Kidney glomerular epithelial cell (primary cell): ENCODE data around the gene LRR1.
"Not testable (repeated sequence)": the region's sequence is repeated elsewhere in the genome, so short reads cannot be mapped to it uniquely, and the experiment has no call there.

Experiments
- DNase-seq: peaks from one replicate; lab custom pipeline; 2025; lab: John Stamatoyannopoulos, UW

The LRR1 gene

DNA sequence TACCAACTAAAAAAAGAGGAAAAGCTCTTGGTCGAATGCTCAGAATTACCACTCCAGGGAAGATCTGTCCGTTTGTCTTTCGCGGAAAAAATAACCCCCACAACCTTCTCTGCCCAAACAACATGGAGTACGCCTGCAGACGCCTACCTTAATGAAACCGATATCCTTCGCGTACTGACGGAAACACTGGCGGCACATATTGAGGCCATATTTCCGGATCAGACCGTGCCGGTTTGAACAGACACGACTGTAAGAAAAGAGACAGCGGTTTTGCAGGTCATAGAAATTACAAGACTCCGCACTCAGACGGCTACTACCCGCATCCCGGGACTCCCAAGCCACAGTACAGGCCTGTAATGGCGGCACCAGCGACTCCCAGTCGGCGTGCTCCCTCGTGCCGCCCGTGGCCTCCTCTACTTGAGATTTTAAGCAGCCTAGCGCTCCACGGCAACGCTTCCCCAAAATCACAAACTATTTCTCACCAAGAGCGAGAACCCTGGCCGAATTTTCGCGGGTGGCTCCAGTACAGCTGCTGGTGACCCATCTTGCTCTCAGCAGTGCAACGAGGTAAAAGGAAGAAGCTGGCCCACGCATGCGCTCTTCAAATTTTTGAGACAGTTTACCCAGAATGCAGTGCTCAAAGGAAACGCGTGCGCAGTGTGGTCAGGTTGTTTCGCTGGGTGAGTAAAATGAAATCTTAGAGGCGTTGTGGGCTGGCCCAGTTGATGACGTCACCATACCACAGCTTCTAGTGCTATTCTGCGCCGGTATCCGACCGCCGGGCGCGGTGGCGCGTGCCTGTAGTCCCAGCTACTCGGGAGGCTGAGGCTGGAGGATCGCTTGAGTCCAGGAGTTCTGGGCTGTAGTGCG is 12.7 kb upstream of the LRR1 start, which contains the start of gene RPS29:
TSS of gene RPS29 (minus strand) at position 578 of the 870 bp plus-strand sequence. CDS start at position 544, 34 bp downstream.
- peak; percentile 98 for DNase-seq

- DNase-seq, result peak; percentile 84
Observed at GRCh38 chr14:49586673-49587460, 11.9 kb upstream of the LRR1 start.

DNA sequence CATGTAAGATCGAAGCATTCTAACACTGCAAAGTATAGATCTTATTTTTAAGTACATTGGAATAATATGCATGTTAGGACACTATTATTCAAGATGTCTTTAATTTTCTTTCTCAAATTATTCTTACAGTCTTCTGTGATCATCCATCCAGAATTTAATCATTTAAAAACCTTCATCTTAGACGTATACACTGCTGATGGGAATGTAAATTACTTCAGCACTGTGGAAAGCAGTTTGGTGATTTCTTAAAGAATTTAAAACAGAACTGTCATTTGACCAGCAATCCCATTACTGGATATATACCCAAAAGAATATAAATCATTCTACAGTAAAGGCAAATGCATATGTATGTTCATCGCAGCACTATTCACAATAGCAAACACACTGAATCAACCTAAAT is 9.4 kb upstream of the LRR1 start:
- no peak for DNase-seq

DNA sequence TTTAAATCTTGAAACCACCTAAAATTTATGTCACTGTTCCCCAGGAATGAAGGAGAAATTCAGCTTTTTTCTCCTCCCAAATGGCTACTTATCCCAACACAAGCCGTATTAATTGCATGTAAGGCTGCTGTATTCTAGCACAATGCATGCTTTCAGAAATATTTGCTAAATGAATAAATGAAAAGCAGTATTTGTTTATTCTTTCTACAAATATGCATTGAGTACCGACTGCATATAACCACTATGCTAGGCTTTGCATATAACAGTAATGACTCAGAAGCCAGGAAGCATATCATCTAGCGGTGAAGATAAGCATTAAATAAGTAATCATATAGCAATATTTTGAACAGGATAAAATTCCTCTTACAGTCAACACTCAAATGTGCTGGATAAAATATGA is 5.7 kb upstream of the LRR1 start:
- no peak for DNase-seq

- peak; percentile 29 for DNase-seq
Observed at GRCh38 chr14:49594347-49595091, 4.2 kb upstream of the LRR1 start.

GRCh38 chr14:49598189-49598484 is 603 bp upstream of the LRR1 start:
- no peak for DNase-seq

DNA sequence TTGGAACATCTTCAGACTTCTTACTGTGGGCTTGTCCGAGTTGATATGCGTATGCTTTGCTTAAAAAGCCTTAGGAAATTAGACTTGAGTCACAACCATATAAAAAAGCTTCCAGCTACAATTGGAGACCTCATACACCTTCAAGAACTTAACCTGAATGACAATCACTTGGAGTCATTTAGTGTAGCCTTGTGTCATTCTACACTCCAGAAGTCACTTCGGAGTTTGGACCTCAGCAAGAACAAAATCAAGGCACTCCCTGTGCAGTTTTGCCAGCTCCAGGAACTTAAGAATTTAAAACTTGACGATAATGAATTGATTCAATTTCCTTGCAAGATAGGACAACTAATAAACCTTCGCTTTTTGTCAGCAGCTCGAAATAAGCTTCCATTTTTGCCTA is 8.8 kb downstream of the LRR1 start:
- DNase-seq, result no peak

DNA sequence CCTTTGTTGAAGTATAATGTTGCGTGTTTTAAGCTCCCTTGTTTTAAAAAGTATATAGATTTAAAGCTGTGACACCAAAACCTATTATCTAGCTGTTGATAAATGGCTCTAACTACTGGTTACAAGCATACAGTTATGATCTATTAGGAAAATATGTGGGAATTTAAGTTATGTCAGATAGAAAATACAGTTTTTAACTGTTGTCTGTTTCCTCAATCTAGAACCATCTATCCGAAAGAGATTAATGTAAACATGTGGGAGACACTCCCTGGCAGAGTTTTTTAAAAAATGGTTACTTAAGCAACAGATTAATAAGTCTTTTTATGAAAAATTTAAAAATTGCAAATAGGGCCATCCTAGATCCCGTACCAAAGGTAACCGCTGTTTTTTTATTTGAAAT is 13.5 kb downstream of the LRR1 start:
- DNase-seq, result no peak

DNA sequence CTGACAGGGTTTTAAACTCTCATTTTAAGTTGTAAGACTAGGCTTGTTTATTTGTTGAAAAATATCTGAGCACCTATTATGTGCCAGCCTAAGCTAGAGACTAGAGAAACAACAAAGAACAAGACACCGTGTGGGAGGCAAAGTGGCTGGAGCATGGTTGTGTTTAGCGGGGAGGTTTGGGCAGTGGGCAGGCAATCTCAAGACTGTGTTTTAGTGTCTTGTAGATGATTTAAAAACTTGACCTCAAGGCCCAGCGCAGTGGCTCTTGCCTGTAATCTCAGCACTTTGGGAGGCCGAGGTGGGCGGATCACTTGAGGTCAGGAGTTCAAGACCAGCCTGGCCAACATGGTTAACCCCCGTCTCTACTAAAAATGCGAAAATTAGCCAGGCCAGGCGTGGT is 13.9 kb downstream of the LRR1 start:
- DNase-seq, result no peak

- no peak for DNase-seq
Observed at GRCh38 chr14:49614196-49614595, 15.5 kb downstream of the LRR1 start.

- no peak for DNase-seq
Observed at GRCh38 chr14:49615776-49616175, 17.0 kb downstream of the LRR1 start.

- DNase-seq, result no peak
Observed at GRCh38 chr14:49617852-49618519, 19.2 kb downstream of the LRR1 start.

DNA sequence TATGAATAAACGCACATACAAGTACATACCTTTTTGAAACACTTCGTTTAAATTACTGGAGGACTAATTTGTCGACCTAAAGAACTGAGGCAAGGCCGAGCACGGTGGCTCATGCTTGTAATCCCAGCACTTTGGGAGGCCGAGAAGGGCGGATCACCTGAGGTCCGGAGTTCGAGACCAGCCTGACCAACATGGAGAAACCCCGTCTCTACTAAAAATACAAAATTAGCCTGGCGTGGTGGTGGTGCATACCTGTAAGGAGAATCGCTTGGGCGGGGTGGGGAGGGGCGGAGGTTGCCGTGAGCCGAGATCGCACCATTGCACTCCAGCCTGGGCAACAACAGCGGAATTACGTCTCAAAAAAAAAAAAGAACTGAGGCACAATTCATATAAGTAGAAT is 20.5 kb downstream of the LRR1 start:
- DNase-seq, result not testable (repeated sequence)

- no peak for DNase-seq
Observed at GRCh38 chr14:49619730-49620129, 21.0 kb downstream of the LRR1 start.

DNA sequence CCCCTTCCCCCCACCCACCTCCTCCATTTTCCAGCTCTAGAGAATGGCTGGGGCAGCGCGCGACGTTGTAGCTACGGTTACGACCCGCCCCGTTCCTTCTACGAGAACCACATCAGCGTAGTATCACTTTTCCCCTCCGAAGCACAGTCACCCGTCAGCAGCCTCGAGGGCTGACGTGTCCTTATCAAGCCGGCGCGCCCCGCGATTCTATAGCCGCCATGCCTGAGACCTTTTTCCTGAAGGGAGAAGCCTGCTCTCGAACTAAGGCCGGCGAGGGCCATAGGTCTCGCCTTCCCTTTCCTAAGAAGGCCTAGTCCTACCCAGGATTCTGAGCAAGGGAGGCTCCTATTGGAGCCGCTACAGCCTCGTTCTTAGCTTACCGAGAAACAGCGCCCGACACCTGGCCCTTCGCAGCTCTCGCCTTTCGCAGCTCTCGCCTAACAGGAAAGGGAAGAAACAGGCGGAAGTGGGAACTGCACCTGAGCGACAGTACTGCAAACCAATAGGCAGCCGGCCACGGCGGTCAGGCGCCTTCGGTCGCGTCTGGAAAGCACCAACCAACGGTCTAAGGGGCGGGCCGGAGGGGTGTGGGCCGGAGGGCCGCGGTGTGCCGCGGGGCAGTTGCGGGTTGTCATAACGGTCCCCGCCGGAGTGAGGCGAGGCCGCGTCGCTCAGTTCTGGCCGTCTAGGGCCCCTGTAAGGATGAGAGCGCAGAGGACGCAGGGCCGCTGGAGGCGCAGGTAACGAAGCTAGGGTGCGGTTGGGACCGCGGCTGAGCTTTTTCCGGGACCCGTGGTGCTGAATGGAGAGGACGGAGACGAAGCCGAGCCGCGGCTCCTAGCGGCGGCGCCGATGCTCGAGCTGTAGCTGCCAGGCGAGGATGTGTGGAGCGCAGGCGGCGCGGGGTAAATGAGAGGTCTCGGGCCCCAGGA is 21.7 kb downstream of the LRR1 start, which contains the start of the genes MGAT2 and RPL36AL:
TSS of gene MGAT2 (plus strand) at position 618 of the 932 bp plus-strand sequence. CDS start 470 bp downstream, outside the sequence.
TSS of gene RPL36AL (minus strand) at position 445 of the 932 bp plus-strand sequence. CDS start 1,522 bp downstream, outside the sequence.
- peak; percentile 96 for DNase-seq

DNA sequence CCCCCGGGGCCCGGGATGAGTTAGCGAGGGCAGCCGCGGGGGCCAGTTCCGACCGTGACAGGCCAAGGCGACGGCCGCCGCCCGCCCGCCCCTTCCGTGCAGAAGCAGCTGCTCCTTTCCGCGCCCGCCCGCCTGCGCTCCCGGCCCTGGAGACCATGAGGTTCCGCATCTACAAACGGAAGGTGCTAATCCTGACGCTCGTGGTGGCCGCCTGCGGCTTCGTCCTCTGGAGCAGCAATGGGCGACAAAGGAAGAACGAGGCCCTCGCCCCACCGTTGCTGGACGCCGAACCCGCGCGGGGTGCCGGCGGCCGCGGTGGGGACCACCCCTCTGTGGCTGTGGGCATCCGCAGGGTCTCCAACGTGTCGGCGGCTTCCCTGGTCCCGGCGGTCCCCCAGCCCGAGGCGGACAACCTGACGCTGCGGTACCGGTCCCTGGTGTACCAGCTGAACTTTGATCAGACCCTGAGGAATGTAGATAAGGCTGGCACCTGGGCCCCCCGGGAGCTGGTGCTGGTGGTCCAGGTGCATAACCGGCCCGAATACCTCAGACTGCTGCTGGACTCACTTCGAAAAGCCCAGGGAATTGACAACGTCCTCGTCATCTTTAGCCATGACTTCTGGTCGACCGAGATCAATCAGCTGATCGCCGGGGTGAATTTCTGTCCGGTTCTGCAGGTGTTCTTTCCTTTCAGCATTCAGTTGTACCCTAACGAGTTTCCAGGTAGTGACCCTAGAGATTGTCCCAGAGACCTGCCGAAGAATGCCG is 22.6 kb downstream of the LRR1 start:
- no peak for DNase-seq

- DNase-seq, result no peak
Observed at GRCh38 chr14:49622022-49622607, 23.4 kb downstream of the LRR1 start.

DNA sequence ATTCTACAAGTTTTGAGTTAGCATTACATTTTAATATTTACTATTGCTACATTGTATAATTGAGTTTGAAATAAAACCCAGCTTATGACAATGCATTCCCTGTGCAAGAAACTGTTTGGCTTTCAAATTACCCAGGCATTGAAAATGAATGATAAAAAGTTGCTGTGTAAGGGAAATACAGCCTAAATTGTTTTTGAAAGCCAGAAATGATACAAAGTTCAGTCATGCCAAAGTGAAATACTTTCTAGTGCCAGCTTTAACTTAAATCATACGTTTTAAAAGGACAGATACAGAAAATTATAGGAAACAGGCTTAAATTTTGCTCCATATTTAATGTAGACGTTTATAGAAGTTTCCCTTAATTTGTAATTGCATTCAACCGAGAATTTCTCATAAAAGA is 24.6 kb downstream of the LRR1 start:
- no peak for DNase-seq
